Smooth muscle cell of the brain vasculature (primary cell): Measurements from ENCODE around the gene MCUB.

Experiments used
- DNase-seq: peaks from one replicate; pipeline ENCODE4 v3.0.0-alpha.2; 2012; ENCODE audit warnings: low read depth, low spot score

Gene MCUB

GRCh38 chr4:109728385-109728784 lies 168.3 kb downstream of the MCUB start:
- no peak for DNase-seq

- no peak for DNase-seq
Measured at GRCh38 chr4:109729117-109729717, 169.2 kb downstream of the MCUB start.

GRCh38 chr4:109729718-109730618 lies 169.9 kb downstream of the MCUB start, which contains the start of gene PLA2G12A:
PLA2G12A (minus strand) TSS chr4:109730070; CDS start chr4:109729809, 261 bp downstream.
- peak; percentile 24 for DNase-seq

- DNase-seq: peak; percentile 4
Measured at GRCh38 chr4:109730619-109731545, 170.8 kb downstream of the MCUB start.

GRCh38 chr4:109733728-109734127 lies 173.7 kb downstream of the MCUB start:
- no peak for DNase-seq

- DNase-seq: no peak
Measured at GRCh38 chr4:109735566-109736365, 175.7 kb downstream of the MCUB start.
